PFSK-1 (cell line): Measurements from ENCODE around the gene KLF8.

ENCODE experiments used
- FOXP2 ChIP-seq: optimal IDR thresholded peaks from 2 replicates; pipeline ENCODE3; 2011; ENCODE audit warnings: borderline replicate concordance, control low read depth, inconsistent platforms; ENCODE audit not compliant: insufficient read depth; ENCODE audit errors: extremely low read length, extremely low read depth
- POLR2AphosphoS5 ChIP-seq: IDR thresholded peaks from 2 replicates; pipeline ENCODE4 v1.6.1; 2012; ENCODE audit warnings: low read depth, mild to moderate bottlenecking, control low read depth, low read length, moderate library complexity
- REST ChIP-seq, 2 experiments: IDR thresholded peaks; 2 replicates each; pipeline versions ENCODE4 v1.6.1 to v1.8.0; 2011 to 2012; ENCODE audit warnings: low read depth in 2 of 2, low read length in 2 of 2, control low read depth in 1 of 2, inconsistent platforms in 1 of 2, mild to moderate bottlenecking in 1 of 2, moderate library complexity in 1 of 2; ENCODE audit not compliant: insufficient read depth in 1 of 2
- SIN3A ChIP-seq: IDR thresholded peaks from 2 replicates; pipeline ENCODE4 v1.6.1; 2012; ENCODE audit warnings: mild to moderate bottlenecking, low read length, moderate library complexity, borderline replicate concordance; ENCODE audit not compliant: insufficient read depth
- TAF1 ChIP-seq: IDR thresholded peaks from 2 replicates; pipeline ENCODE4 v1.6.1; 2012; ENCODE audit warnings: low read length, control low read depth, borderline replicate concordance; ENCODE audit not compliant: insufficient read depth

KLF8 gene

DNA sequence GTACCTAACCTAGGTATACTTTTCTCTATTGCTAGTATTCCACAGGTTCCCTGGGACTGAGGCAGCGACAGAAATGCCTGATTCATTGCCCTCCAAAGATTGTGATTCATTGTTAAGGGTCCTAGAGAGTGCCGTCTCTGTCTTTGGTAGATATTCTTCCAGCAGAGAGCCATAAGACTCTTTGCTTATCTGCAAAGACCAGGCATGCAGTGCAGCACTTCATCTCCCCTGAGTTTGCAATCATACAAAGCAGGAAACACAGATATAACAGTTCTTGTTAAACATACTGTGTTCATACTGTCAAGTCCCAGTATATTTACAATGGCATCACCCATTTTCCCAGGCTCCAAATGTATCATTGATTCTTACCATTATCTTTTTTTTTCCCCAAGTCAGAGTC lies 47.7 kb downstream of the KLF8 start:
- no peak for TF ChIP-seq POLR2AphosphoS5
- no peak for TF ChIP-seq FOXP2
- TF ChIP-seq REST (IDR thresholded peaks at IDR 0.05; ENCODE audit: insufficient read depth in 1 of 2, low read depth in 2 of 2, low read length in 2 of 2): no peak
- no peak for TF ChIP-seq SIN3A
- TF ChIP-seq TAF1: no peak

GRCh38 chrX:56281789-56282188 lies 49.6 kb downstream of the KLF8 start:
- TF ChIP-seq TAF1 (no peak), SIN3A (no peak)

- no peak for TF ChIP-seq REST (IDR thresholded peaks at IDR 0.05; ENCODE audit: insufficient read depth in 1 of 2, low read depth in 2 of 2, low read length in 2 of 2)
- TF ChIP-seq FOXP2: no peak
- no peak for TF ChIP-seq TAF1
Measured at GRCh38 chrX:56284269-56284668, 52.1 kb downstream of the KLF8 start.

- TF ChIP-seq REST (IDR thresholded peaks at IDR 0.05; ENCODE audit: insufficient read depth in 1 of 2, low read depth in 2 of 2, low read length in 2 of 2) (no peak), SIN3A (no peak), FOXP2 (no peak), POLR2AphosphoS5 (no peak), TAF1 (no peak)
Measured at GRCh38 chrX:56288608-56289007, 56.5 kb downstream of the KLF8 start.

- TF ChIP-seq TAF1 (no peak), POLR2AphosphoS5 (no peak), FOXP2 (no peak)
Measured at GRCh38 chrX:56289449-56289848, 57.3 kb downstream of the KLF8 start.

DNA sequence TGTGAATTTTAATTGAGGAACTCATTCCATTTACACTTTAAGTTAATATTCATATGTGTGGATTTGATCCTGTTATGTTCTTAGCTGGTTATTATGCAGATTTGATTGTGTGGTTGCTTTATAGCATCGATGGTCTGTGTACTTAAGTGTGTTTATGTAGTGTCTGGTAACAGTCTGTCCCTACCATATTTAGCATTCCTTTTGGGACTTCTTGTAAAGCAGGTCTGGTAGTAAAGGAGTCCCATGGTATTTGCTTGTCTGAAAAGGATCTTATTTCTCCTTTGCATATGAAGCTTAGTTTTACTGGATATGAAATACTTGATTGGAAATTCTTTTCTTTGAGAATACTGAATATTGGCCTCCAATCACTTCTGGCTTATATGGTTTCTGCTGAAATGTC lies 76.6 kb downstream of the KLF8 start:
- TF ChIP-seq REST (IDR thresholded peaks at IDR 0.05; ENCODE audit: insufficient read depth in 1 of 2, low read depth in 2 of 2, low read length in 2 of 2): no peak
- no peak for TF ChIP-seq TAF1
- TF ChIP-seq SIN3A: no peak
